OCI-LY3 (cell line): Measurements from ENCODE around the gene CGB2.
"Not testable (repeated sequence)": the region's sequence is repeated elsewhere in the genome, so short reads cannot be mapped to it uniquely, and the experiment has no call there.

Experiments
- EZH2phosphoT487 ChIP-seq: fragments of 200-600 bp; shearing (Covaris generic); IDR thresholded peaks from 2 replicates; pipeline ENCODE4 v1.6.1; 2018; ENCODE audit warnings: antibody characterized with exemption, mixed run types, low read depth
- TF ChIP-seq, protein P1 (sequence below): fragments of 200-600, 300-600 bp; sonication (generic); IDR thresholded peaks from 2 replicates; pipeline ENCODE4 v1.5.1; 2014; ENCODE audit warnings: antibody characterized with exemption, low read length, low read depth

DNA sequence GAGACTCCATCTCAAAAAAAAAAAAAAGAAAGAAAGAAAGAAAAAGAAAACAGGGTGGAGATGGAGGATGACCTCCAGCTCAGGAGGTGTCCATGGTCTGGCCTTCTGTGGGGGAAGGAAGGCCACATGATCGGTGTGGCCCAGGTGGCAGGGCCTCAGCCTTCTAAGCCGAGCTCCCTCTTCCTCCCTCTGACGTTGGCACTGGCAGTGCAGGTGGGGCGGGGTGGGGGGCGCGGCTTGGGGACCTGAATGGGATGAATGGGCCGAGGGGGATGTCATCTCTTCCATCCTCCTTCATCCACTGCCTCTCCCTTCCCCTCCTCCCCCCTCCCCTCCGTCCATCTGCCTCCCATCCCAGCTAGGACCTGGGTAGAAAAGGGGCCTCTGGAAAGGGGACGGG lies 8.0 kb downstream of the CGB2 start:
- TF ChIP-seq, protein P1, sequence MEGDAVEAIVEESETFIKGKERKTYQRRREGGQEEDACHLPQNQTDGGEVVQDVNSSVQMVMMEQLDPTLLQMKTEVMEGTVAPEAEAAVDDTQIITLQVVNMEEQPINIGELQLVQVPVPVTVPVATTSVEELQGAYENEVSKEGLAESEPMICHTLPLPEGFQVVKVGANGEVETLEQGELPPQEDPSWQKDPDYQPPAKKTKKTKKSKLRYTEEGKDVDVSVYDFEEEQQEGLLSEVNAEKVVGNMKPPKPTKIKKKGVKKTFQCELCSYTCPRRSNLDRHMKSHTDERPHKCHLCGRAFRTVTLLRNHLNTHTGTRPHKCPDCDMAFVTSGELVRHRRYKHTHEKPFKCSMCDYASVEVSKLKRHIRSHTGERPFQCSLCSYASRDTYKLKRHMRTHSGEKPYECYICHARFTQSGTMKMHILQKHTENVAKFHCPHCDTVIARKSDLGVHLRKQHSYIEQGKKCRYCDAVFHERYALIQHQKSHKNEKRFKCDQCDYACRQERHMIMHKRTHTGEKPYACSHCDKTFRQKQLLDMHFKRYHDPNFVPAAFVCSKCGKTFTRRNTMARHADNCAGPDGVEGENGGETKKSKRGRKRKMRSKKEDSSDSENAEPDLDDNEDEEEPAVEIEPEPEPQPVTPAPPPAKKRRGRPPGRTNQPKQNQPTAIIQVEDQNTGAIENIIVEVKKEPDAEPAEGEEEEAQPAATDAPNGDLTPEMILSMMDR = not testable (repeated sequence)
- not testable (repeated sequence) for TF ChIP-seq EZH2phosphoT487
